GM21576 (cell line): ENCODE results near the gene TECPR1.

Experiments
- ATAC-seq: cut with Tn5 transposase; IDR thresholded peaks from one replicate; pipeline ENCODE4 v1.9.1; 2021; ENCODE audit warnings: mild to moderate bottlenecking, moderate library complexity; ENCODE audit not compliant: unreplicated experiment

TECPR1 gene

GRCh38 chr7:98248156-98248555 lies 3.9 kb downstream of the TECPR1 start:
- ATAC-seq, result no peak

GRCh38 chr7:98244871-98245270 lies 7.2 kb downstream of the TECPR1 start:
- no peak for ATAC-seq

GRCh38 chr7:98242934-98243333 lies 9.1 kb downstream of the TECPR1 start:
- ATAC-seq, result no peak

DNA sequence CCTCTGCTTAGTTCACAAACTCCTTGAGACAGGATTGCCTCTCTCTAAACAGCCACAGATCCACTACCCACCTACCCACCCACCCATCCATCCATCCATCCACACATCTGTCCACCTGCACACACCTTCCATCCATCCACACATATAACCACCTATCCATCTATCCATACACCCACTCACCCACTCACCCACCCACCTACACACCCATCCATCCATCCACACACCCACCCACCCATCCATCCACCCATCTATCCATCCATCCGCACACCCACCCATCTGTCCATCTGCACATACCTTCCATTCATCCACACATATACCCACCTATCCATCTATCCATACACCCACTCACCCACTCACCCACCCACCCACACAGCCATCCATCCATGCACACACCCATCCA lies 9.7 kb downstream of the TECPR1 start:
- ATAC-seq, result no peak

- ATAC-seq, result peak; percentile 17
Observed at GRCh38 chr7:98241674-98242241, 10.3 kb downstream of the TECPR1 start.

GRCh38 chr7:98240961-98241673 lies 10.9 kb downstream of the TECPR1 start:
- ATAC-seq, result peak; percentile 50

GRCh38 chr7:98238976-98239375 lies 13.1 kb downstream of the TECPR1 start:
- no peak for ATAC-seq

GRCh38 chr7:98238076-98238475 lies 14.0 kb downstream of the TECPR1 start:
- no peak for ATAC-seq

DNA sequence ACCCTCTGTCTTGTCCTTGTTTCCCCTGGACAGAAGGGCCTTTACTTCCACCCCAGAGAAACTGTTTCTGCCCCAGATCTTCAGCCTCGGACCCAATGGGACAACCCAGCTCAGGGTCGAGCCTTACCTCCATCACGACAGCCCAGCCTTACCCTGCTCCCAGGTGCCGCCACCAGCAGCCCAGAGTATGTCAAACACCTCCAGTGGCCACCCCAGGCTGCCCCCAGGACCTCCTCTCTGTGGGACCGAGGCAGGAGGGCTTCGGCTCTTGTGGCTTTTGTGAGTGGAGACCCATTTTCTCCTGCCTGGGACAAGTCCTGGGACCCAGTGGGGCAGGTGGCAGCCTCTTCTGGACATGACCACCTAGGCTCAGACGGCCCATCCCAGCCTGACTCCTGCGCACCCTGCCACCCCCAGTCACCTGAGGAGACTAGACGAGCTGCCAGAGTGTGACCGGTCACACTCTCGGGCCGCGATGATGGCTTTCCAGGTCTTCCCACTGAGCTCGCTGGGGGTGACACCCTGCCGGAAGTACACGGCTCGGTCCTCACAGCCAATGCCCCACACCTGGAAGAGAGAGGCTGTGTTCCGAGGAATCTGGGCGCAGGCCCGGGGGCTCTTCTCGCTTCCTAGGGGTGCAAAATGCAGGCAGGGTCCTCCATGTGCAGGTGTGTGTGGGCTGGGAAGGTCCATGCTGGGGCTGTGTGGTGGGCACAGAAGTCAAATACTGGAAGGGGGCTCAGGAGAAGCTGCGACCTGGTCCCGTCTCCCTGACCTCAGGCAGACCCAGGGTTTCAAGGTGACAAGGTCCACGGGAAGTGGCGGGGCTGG lies 15.5 kb downstream of the TECPR1 start:
- no peak for ATAC-seq

DNA sequence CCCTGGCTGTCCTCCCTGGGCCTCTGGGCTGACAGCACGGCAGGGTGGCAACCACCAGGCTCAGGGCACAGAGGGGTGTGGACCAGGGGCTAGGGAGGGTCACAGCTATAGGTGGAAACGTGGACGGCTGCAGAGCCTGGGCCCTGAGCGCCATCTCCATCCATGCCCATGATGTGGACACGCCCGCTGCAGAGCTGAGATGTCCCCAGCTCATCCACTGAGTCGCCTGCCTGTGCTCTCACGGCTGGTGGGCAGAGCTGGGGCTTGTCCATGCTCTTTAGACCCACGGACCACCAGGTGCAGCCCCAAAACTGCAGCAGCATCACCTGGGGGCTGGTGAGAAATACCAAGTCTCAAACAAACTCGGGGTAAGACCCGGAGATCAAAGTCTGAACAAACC lies 16.1 kb downstream of the TECPR1 start:
- no peak for ATAC-seq

GRCh38 chr7:98234429-98235147 lies 17.4 kb downstream of the TECPR1 start:
- ATAC-seq, result no peak

GRCh38 chr7:98233219-98234070 lies 18.6 kb downstream of the TECPR1 start:
- no peak for ATAC-seq

DNA sequence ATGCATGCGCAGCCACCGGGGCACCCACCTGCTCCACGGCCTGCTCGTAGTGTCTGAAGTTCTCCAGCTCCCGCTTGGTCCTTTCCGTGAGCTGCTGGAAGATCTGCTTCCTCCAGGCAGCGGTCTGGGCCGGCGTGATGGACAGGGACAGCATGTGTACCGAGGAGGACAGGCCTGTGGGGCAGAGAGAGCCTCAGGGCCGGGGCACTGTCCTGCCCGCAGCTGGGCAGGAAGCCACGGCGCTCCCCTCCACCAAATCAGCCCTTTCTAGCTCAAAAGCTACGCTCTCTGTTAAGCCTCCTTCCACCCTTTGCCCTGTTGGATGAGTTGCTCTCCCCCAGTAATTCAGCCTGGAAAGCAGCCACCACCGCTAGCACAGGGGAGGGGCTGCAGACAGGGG lies 19.2 kb downstream of the TECPR1 start:
- ATAC-seq, result no peak

DNA sequence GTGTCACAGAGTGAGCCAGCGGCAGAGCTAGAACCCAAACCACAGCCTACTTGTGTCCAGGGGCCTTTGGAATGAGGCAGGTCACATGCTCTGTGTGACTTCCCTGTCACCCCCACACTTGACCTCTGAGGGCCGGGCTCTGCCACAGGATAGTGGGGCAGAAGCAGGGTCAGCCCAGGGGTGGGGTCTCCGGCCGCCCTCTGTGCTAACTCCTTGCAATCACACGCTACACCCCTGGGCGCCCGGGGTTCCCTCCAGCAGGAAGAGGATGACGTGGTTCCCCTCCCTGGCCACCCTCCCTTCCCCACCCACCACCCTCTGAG lies 19.8 kb downstream of the TECPR1 start:
- ATAC-seq, result no peak

DNA sequence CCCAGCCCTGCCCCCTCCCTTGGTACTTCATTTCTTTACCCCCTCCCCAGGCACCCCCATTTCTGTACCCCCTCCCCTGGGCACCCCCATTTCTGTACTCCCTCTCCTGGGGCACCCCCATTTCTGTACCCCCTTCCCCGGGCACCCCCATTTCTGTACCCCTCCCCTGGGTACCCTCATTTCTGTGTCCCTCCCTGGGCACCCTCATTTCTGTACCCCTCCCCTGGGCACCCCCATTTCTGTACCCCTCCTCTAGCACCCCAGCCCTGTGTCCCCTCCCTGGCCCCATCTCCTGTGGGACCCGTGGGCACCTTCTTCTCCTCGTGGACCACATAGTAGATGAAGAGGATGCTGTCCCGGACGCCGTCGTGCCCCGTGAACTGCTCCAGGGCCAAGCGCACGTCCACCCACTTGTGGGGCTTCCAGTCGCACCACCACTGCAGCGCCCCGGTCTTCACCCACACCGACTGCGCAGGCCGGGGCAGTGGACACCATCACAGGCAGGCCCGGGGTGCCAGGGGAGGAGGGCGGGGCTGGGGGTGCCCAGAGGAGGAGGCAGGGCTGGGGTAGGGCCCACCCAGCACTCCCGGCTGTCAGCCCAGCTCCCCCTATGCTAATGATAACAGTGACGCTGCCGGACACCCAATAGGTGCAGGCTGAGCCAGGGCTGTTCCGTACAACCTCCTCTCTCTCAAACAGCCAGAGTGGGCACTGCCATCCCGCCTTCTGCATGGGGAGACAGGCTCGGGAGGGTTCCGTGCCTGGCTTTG lies 20.4 kb downstream of the TECPR1 start:
- ATAC-seq, result no peak

DNA sequence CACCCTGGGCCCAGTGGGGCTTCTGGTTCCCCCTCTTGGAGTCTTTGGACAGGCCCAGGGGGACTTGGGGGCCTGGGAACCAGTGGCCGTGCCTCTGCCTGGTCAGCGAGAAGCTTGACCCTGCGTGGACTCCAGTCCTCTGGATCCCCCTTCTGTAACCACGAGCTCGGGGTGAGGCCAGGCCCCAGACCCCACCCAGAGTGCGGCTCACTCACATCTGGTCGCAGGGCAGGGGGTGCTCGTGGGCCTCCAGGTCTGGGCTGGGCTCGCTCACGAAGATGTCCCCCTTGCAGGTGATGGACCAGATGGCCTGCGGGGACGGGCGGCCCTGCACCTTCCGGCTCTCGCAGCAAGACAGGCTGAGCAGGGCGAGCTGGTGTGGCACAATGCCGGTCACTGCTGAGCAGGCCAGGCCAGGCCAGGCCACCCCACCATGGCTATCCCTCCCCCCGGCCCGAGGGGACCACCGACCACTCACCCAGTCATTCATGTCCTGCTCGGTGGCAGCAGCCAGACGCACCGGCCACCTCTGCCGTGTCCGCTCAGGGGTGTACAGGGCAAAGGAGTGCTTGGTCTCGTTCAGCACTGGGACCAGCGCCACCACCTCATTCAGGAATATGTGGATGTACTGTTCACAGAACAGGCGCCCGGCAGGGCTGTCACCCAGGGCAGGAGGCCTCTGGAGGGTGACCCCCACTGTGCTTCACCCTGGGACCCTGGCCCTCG lies 21.1 kb downstream of the TECPR1 start:
- ATAC-seq, result no peak

- no peak for ATAC-seq
Observed at GRCh38 chr7:98229991-98230745, 21.9 kb downstream of the TECPR1 start.

DNA sequence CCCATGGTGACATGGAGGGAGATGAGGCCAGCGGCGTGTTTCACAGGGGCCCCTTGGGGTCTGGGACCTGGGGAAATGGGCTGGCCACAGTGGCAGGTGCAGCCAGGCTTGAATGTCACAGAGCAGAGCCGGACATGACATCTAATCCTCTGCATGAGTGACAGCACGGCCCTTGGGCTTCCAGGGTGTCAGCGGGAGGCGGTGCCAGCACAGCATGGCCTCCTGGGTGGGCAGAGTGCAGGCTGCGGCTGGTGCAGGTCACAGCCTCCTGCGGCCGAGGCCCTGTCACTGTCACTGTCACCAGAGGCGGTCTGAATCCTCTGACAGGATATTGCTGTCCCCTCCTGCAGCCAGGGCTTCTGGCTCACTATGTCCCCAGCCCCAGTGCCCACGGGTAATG lies 22.6 kb downstream of the TECPR1 start:
- ATAC-seq, result no peak
